Ectodermal cell (in vitro differentiated cells): ENCODE data around the gene TBX2.

ENCODE experiments used
- H3K27ac ChIP-seq: 2 replicates; pipeline ENCODE4 v1.7.0; 2013; ENCODE audit warnings: mild to moderate bottlenecking, low read depth, low read length; ENCODE audit not compliant: insufficient read depth, poor library complexity, severe bottlenecking
- H3K27me3 ChIP-seq: 2 replicates; pipeline ENCODE4 v1.7.0; 2013; ENCODE audit warnings: mild to moderate bottlenecking, low read length; ENCODE audit not compliant: insufficient read depth, control insufficient read depth, poor library complexity, severe bottlenecking
- H3K36me3 ChIP-seq: one replicate; pipeline ENCODE4 v1.7.0; 2013; ENCODE audit warnings: low read length; ENCODE audit not compliant: control insufficient read depth, insufficient read depth
- H3K4me1 ChIP-seq: one replicate; pipeline ENCODE4 v1.7.0; 2013; ENCODE audit warnings: low read length; ENCODE audit not compliant: control insufficient read depth, insufficient read depth
- H3K4me3 ChIP-seq: 2 replicates; pipeline ENCODE4 v1.7.0; 2013; ENCODE audit warnings: low read depth, low read length, control low read depth; ENCODE audit not compliant: insufficient read depth
- H3K9me3 ChIP-seq: 2 replicates; pipeline ENCODE4 v1.7.0; 2013; ENCODE audit warnings: mild to moderate bottlenecking, low read length, moderate library complexity; ENCODE audit not compliant: control insufficient read depth
- WGBS, 2 experiments: methylation state at CpG; one replicate each; pipeline ENCODE4 v1.1.7; 2013; ENCODE audit warnings: missing lambda C conversion rate in 2 of 2; 5-methylcytosine and 5-hydroxymethylcytosine counted together

TBX2 gene

GRCh38 chr17:61410141-61411010, 10.7 kb downstream of the TBX2 start:
- H3K27me3 ChIP-seq = peaks cover 98% of the 10 kb centered on the region
- H3K27ac ChIP-seq = no peak overlapping the region
- 6 to 8% methylated on average over 48 of the region's 48 CpGs for WGBS, 2 experiments
- H3K4me1 ChIP-seq = peaks cover 15% of the 10 kb centered on the region
- H3K4me3 ChIP-seq = peak overlapping the region; percentile 42
- H3K36me3 ChIP-seq = no peaks in the 10 kb centered on the region
- H3K9me3 ChIP-seq = no peaks in the 10 kb centered on the region

GRCh38 chr17:61411011-61411260, 11.3 kb downstream of the TBX2 start:
- no peaks in the 10 kb centered on the region for H3K36me3 ChIP-seq
- peak overlapping the region; percentile 42 for H3K4me3 ChIP-seq
- 1% methylated on average over 29 of the region's 29 CpGs for WGBS, 2 experiments
- H3K27me3 ChIP-seq = peaks cover 98% of the 10 kb centered on the region
- H3K9me3 ChIP-seq = no peaks in the 10 kb centered on the region
- no peak overlapping the region for H3K27ac ChIP-seq
- H3K4me1 ChIP-seq = peaks cover 15% of the 10 kb centered on the region

GRCh38 chr17:61411261-61412142, 11.9 kb downstream of the TBX2 start:
- 1% methylated on average over 75 of the region's 75 CpGs for WGBS, 2 experiments
- no peaks in the 10 kb centered on the region for H3K9me3 ChIP-seq

GRCh38 chr17:61412143-61412859, 12.7 kb downstream of the TBX2 start:
- 1% methylated on average over 69 of the region's 69 CpGs for WGBS, 2 experiments
- Histone ChIP-seq H3K4me3 (peak overlapping the region; percentile 42), H3K36me3 (no peaks in the 10 kb centered on the region), H3K27ac (no peak overlapping the region), H3K27me3 (peaks cover 96% of the 10 kb centered on the region), H3K4me1 (peaks cover 15% of the 10 kb centered on the region), H3K9me3 (no peaks in the 10 kb centered on the region)

More at GRCh38 chr17:61411261-61412142, 11.9 kb downstream of the TBX2 start:
- Histone ChIP-seq H3K4me3 (peak overlapping the region; percentile 42), H3K4me1 (peaks cover 15% of the 10 kb centered on the region), H3K27ac (no peak overlapping the region), H3K36me3 (no peaks in the 10 kb centered on the region), H3K27me3 (peaks cover 98% of the 10 kb centered on the region)

GRCh38 chr17:61412860-61413660, 13.4 kb downstream of the TBX2 start:
- Histone ChIP-seq H3K4me3 (peak overlapping the region; percentile 42), H3K36me3 (no peaks in the 10 kb centered on the region), H3K9me3 (no peaks in the 10 kb centered on the region), H3K4me1 (peaks cover 15% of the 10 kb centered on the region), H3K27ac (no peak overlapping the region), H3K27me3 (peaks cover 88% of the 10 kb centered on the region)
- 5 to 6% methylated on average over 38 of the region's 38 CpGs for WGBS, 2 experiments

- Histone ChIP-seq H3K9me3 (no peaks in the 10 kb centered on the region), H3K27ac (no peak overlapping the region), H3K4me1 (peaks cover 15% of the 10 kb centered on the region), H3K27me3 (peaks cover 82% of the 10 kb centered on the region), H3K36me3 (no peaks in the 10 kb centered on the region), H3K4me3 (no peak overlapping the region)
- WGBS, 2 experiments = 85 to 91% methylated on average over 8 of the region's 8 CpGs
Observed at GRCh38 chr17:61413661-61414126, 14.1 kb downstream of the TBX2 start.

- 78 to 79% methylated on average over 16 of the region's 16 CpGs for WGBS, 2 experiments
- Histone ChIP-seq H3K4me3 (no peak overlapping the region), H3K4me1 (peaks cover 15% of the 10 kb centered on the region), H3K36me3 (no peaks in the 10 kb centered on the region), H3K9me3 (no peaks in the 10 kb centered on the region), H3K27ac (no peak overlapping the region), H3K27me3 (peaks cover 76% of the 10 kb centered on the region)
Observed at GRCh38 chr17:61414141-61414935, 14.7 kb downstream of the TBX2 start.

- WGBS, 2 experiments = 90 to 92% methylated on average over 5 of the region's 5 CpGs
- Histone ChIP-seq H3K27ac (no peak overlapping the region), H3K27me3 (peaks cover 70% of the 10 kb centered on the region), H3K9me3 (no peaks in the 10 kb centered on the region), H3K4me3 (no peak overlapping the region), H3K36me3 (no peaks in the 10 kb centered on the region), H3K4me1 (peaks cover 15% of the 10 kb centered on the region)
Observed at GRCh38 chr17:61414936-61415251, 15.3 kb downstream of the TBX2 start.
